ENCODE measurements around the gene CITED1.

The CITED1 gene

DNA sequence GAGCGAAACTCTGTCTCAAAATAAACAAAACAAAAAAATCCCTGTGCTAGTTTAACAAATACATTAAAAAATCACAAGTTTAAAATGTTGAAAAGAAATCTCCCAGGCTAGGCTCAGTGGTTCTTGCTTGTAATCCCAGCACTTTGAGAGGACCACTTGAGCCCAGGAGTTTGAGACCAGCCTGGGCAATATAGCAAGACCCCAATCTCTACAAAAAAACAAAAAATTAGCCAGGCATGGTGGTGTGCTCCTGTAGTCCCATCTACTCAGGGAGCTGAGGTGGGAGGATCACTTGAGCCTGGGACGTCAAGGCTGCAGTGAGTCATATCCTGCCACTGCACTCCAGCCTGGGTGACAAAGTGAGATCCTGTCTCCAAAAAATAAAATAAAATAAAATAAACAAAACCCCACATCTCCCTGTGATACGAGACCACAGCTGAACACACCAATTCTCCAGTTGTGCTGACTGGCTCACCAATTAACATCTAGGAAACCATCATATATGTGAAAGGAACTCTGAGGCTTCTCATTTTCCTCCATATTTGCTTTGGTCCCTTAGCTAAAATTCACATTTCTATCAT lies 36.0 kb downstream of the CITED1 start:
- H3K36me3 ChIP-seq (ENCODE audit: insufficient read depth, insufficient read length, low read length) = peaks cover 74% of the 10 kb centered on the region
- TF ChIP-seq ZNF274 (IDR thresholded peaks at IDR 0.05; ENCODE audit: low read depth, low read length) (no peak), SUZ12 (IDR thresholded peaks at IDR 0.05; ENCODE audit: extremely low read depth, insufficient read depth, insufficient read length) (no peak), YY1 (IDR thresholded peaks at IDR 0.05; ENCODE audit: insufficient read depth, insufficient read length) (no peak)
- H3K4me1 ChIP-seq (ENCODE audit: insufficient read depth, insufficient read length) = peaks cover 2% of the 10 kb centered on the region
- no peak overlapping the region for H3K9ac ChIP-seq (ENCODE audit: insufficient read length, low read depth)
- no peaks in the 10 kb centered on the region for H3K27me3 ChIP-seq (ENCODE audit: insufficient read depth, insufficient read length)
- DNase-seq (ENCODE audit: low read depth, low spot score) = no peak
- no peaks in the 10 kb centered on the region for H3K9me3 ChIP-seq (ENCODE audit: insufficient read depth, low read length)
- H3K4me3 ChIP-seq (ENCODE audit: insufficient read length, low read depth) = no peak overlapping the region

DNA sequence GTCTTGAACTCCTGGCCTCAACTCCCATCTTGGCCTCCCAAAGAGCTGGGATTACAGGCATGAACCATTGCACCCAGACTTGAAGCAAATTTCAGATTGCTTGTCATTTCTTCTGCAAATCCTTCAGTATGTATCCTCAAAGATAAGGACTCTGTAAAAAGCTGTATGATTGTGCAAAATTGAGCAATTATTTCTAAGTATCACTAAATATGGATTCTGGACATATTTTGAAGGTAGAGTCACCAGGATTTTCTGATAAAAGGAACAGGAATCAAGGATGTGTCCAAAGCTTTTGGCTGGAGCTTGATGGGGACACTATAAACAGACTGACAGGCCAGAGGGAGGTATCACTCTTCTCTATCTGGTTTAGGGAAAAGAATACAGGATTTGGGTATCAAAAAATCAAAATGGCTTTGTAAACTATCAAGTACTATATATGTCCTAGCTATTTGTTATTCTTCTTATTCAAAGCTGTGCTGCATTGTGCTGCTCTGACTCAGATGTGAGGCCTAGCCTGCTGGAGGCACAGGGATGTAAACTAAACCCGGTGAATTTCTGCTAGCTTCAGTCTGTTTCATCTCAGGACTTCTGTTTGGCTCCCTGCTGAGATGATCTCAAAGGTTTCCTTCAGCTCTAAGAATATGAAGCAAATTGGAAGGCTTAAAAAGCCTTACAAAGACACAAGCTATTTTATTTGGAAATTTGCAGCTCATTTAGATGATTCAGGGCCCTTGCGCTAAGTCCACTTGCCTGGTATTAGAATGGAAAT lies 36.9 kb downstream of the CITED1 start:
- Histone ChIP-seq H3K9ac (ENCODE audit: insufficient read length, low read depth) (no peak overlapping the region), H3K9me3 (ENCODE audit: insufficient read depth, low read length) (no peaks in the 10 kb centered on the region), H3K36me3 (ENCODE audit: insufficient read depth, insufficient read length, low read length) (peaks cover 64% of the 10 kb centered on the region), H3K27me3 (ENCODE audit: insufficient read depth, insufficient read length) (no peaks in the 10 kb centered on the region), H3K4me3 (ENCODE audit: insufficient read length, low read depth) (no peak overlapping the region), H3K4me1 (ENCODE audit: insufficient read depth, insufficient read length) (peaks cover 2% of the 10 kb centered on the region)
- DNase-seq (ENCODE audit: low read depth, low spot score) = no peak
- TF ChIP-seq SUZ12 (IDR thresholded peaks at IDR 0.05; ENCODE audit: extremely low read depth, insufficient read depth, insufficient read length) (no peak), YY1 (IDR thresholded peaks at IDR 0.05; ENCODE audit: insufficient read depth, insufficient read length) (no peak), ZNF274 (IDR thresholded peaks at IDR 0.05; ENCODE audit: low read depth, low read length) (no peak)

DNA sequence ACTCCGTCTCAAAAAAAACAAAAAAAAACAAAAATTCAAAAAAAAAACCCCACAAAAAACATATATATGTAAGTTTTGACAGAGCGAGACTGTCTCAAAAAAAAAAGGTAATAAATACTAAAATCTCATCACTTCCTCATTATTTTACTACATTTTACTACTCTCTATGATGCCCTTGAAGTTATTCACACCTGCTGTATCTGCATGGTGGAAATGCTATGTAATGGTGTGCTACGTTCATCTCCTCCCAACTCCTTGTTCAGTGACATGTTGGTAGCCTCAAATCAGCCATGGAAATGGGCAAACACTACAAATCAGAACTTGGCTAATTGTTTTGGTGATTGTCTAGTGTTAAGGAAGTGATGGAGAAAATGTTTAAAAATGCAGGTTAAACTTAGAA lies 40.5 kb downstream of the CITED1 start:
- no peak overlapping the region for H3K9ac ChIP-seq (ENCODE audit: insufficient read length, low read depth)
- H3K27me3 ChIP-seq (ENCODE audit: insufficient read depth, insufficient read length) = no peaks in the 10 kb centered on the region
- H3K4me1 ChIP-seq (ENCODE audit: insufficient read depth, insufficient read length) = no peaks in the 10 kb centered on the region
- no peaks in the 10 kb centered on the region for H3K9me3 ChIP-seq (ENCODE audit: insufficient read depth, low read length)
- TF ChIP-seq ZNF274 (IDR thresholded peaks at IDR 0.05; ENCODE audit: low read depth, low read length) (no peak), SUZ12 (IDR thresholded peaks at IDR 0.05; ENCODE audit: extremely low read depth, insufficient read depth, insufficient read length) (no peak), YY1 (IDR thresholded peaks at IDR 0.05; ENCODE audit: insufficient read depth, insufficient read length) (no peak)
- H3K36me3 ChIP-seq (ENCODE audit: insufficient read depth, insufficient read length, low read length) = peaks cover 29% of the 10 kb centered on the region
- no peak overlapping the region for H3K4me3 ChIP-seq (ENCODE audit: insufficient read length, low read depth)
- DNase-seq (ENCODE audit: low read depth, low spot score) = no peak

DNA sequence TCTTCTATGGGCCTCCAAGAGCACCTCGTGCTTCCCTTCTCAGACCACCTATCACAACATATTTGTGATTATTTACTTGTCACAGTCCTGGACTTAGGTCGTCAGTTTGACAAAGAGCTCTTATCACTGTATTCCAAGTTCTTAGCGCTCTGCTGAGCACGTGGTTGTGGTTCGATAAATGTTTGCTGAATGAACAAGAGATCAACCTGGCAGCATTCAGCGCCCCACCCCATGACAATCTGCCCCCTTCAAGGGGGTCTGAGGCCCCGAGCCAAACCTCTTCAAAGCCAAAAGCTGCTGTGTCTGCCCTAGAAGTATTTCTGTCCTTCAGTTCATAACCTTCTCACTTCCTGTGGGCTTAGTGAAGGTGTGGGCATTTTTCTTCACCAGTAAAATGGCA lies 43.6 kb downstream of the CITED1 start:
- Histone ChIP-seq H3K9ac (ENCODE audit: insufficient read length, low read depth) (no peak overlapping the region), H3K27me3 (ENCODE audit: insufficient read depth, insufficient read length) (no peaks in the 10 kb centered on the region), H3K9me3 (ENCODE audit: insufficient read depth, low read length) (no peaks in the 10 kb centered on the region), H3K4me1 (ENCODE audit: insufficient read depth, insufficient read length) (no peaks in the 10 kb centered on the region), H3K4me3 (ENCODE audit: insufficient read length, low read depth) (no peak overlapping the region), H3K36me3 (ENCODE audit: insufficient read depth, insufficient read length, low read length) (peaks cover 3% of the 10 kb centered on the region)
- DNase-seq (ENCODE audit: low read depth, low spot score) = no peak
- TF ChIP-seq YY1 (IDR thresholded peaks at IDR 0.05; ENCODE audit: insufficient read depth, insufficient read length) = no peak
- no peak for TF ChIP-seq SUZ12 (IDR thresholded peaks at IDR 0.05; ENCODE audit: extremely low read depth, insufficient read depth, insufficient read length)
- TF ChIP-seq ZNF274 (IDR thresholded peaks at IDR 0.05; ENCODE audit: low read depth, low read length) = no peak

DNA sequence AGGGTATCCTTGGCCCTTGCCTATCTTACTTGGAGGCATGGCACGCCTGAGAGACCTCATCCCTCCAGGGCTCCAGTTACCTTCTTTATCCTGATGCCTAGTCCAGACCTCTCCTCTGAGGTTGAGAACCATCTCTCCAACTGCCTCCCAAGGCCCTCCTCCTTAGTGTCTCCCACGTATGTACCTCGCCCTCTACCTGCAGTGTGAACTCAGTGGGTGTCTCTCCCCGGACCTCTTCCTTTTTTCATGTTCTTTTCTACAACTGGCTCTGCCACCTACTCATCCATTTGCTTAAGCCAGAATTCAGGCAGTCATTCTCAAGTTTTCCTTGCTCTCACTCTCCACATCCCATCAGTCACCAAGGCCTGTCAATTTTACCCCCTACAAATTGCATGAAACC lies 45.3 kb downstream of the CITED1 start:
- no peaks in the 10 kb centered on the region for H3K9me3 ChIP-seq (ENCODE audit: insufficient read depth, low read length)
- H3K4me3 ChIP-seq (ENCODE audit: insufficient read length, low read depth) = no peak overlapping the region
- TF ChIP-seq SUZ12 (IDR thresholded peaks at IDR 0.05; ENCODE audit: extremely low read depth, insufficient read depth, insufficient read length) = no peak
- no peak for TF ChIP-seq ZNF274 (IDR thresholded peaks at IDR 0.05; ENCODE audit: low read depth, low read length)
- TF ChIP-seq YY1 (IDR thresholded peaks at IDR 0.05; ENCODE audit: insufficient read depth, insufficient read length) = no peak

DNA sequence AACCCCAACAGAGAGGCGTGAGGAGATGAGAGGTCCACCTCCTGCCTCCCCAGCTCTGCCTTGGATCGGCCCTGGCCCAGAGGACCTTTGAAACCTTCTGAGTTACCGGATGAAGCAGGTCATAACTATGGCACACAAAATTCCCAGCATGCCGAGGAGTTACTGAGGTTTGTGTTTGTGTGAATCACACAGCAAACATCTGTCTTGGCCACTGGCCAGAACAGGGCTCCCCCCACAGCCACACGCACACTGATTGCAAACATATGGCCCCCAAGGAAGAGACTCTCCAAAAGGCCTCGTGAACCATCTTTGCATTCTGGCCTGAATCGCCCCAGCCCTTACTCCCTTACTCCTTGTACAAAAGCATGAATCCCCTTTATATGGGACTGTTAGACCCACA lies 47.5 kb downstream of the CITED1 start:
- H3K9ac ChIP-seq (ENCODE audit: insufficient read length, low read depth) = no peak overlapping the region
- no peaks in the 10 kb centered on the region for H3K36me3 ChIP-seq (ENCODE audit: insufficient read depth, insufficient read length, low read length)
- no peaks in the 10 kb centered on the region for H3K27me3 ChIP-seq (ENCODE audit: insufficient read depth, insufficient read length)
- no peak for TF ChIP-seq ZNF274 (IDR thresholded peaks at IDR 0.05; ENCODE audit: low read depth, low read length)
- no peak for TF ChIP-seq SUZ12 (IDR thresholded peaks at IDR 0.05; ENCODE audit: extremely low read depth, insufficient read depth, insufficient read length)
- TF ChIP-seq YY1 (IDR thresholded peaks at IDR 0.05; ENCODE audit: insufficient read depth, insufficient read length) = no peak
- no peak for DNase-seq (ENCODE audit: low read depth, low spot score)
- H3K9me3 ChIP-seq (ENCODE audit: insufficient read depth, low read length) = no peaks in the 10 kb centered on the region
- H3K4me3 ChIP-seq (ENCODE audit: insufficient read length, low read depth) = no peak overlapping the region
- H3K4me1 ChIP-seq (ENCODE audit: insufficient read depth, insufficient read length) = no peaks in the 10 kb centered on the region

More for the DNA sequence above, 45.3 kb downstream of the CITED1 start:
- Histone ChIP-seq H3K4me1 (ENCODE audit: insufficient read depth, insufficient read length) (no peaks in the 10 kb centered on the region), H3K36me3 (ENCODE audit: insufficient read depth, insufficient read length, low read length) (no peaks in the 10 kb centered on the region), H3K9ac (ENCODE audit: insufficient read length, low read depth) (no peak overlapping the region), H3K27me3 (ENCODE audit: insufficient read depth, insufficient read length) (no peaks in the 10 kb centered on the region)
- no peak for DNase-seq (ENCODE audit: low read depth, low spot score)

DNA sequence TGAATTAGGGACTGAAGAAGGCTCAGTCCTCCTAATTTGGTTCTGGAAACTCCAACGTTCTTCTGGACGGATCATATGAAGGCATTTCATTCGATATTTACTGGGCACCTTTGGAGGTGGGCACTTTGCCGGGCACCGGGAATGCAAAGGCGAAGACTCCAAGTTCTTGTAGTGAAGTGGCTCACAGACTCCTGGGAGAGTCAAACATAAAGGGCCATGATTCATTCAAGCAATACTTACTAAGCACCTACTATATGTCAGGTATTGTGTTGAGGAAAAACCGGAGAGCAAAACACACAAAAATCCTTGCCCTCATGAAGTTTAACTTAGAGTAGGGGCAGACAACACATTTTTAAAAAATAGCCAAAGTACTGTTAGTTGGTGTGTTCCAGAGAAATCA lies 49.9 kb downstream of the CITED1 start:
- H3K4me3 ChIP-seq (ENCODE audit: insufficient read length, low read depth) = no peak overlapping the region
- TF ChIP-seq YY1 (IDR thresholded peaks at IDR 0.05; ENCODE audit: insufficient read depth, insufficient read length) (no peak), ZNF274 (IDR thresholded peaks at IDR 0.05; ENCODE audit: low read depth, low read length) (no peak), SUZ12 (IDR thresholded peaks at IDR 0.05; ENCODE audit: extremely low read depth, insufficient read depth, insufficient read length) (no peak)
- no peak overlapping the region for H3K9ac ChIP-seq (ENCODE audit: insufficient read length, low read depth)
- H3K27me3 ChIP-seq (ENCODE audit: insufficient read depth, insufficient read length) = no peaks in the 10 kb centered on the region
- no peak for DNase-seq (ENCODE audit: low read depth, low spot score)
- no peaks in the 10 kb centered on the region for H3K4me1 ChIP-seq (ENCODE audit: insufficient read depth, insufficient read length)
- H3K9me3 ChIP-seq (ENCODE audit: insufficient read depth, low read length) = no peaks in the 10 kb centered on the region
- H3K36me3 ChIP-seq (ENCODE audit: insufficient read depth, insufficient read length, low read length) = no peaks in the 10 kb centered on the region
